Nephron (organoid): Measurements from ENCODE around the gene EVC.
A peak's percentile ranks its signal among the peaks of the same experiment; 100 is the strongest.

Experiments used
- H3K27ac Mint-ChIP-seq, 3 experiments: 2 replicates each; pipeline ENCODE4 v1.8.0; 2020; ENCODE audit warnings: mixed read lengths in 3 of 3, mild to moderate bottlenecking in 2 of 3, moderate library complexity in 1 of 3
- H3K27me3 Mint-ChIP-seq: 2 replicates; pipeline ENCODE4 v1.8.0; 2021; ENCODE audit warnings: low read depth, mild to moderate bottlenecking, moderate library complexity, mixed read lengths
- H3K36me3 Mint-ChIP-seq: 2 replicates; pipeline ENCODE4 v1.8.0; 2020; ENCODE audit warnings: low read depth, mixed read lengths
- H3K4me1 Mint-ChIP-seq: 2 replicates; pipeline ENCODE4 v1.8.0; 2020; ENCODE audit warnings: mixed read lengths
- H3K4me3 Mint-ChIP-seq, 3 experiments: 2 replicates each; pipeline ENCODE4 v1.8.0; 2020; ENCODE audit warnings: mild to moderate bottlenecking in 3 of 3, mixed read lengths in 3 of 3, moderate library complexity in 2 of 3
- H3K9me3 Mint-ChIP-seq: 2 replicates; pipeline ENCODE4 v1.8.0; 2020; ENCODE audit warnings: mixed read lengths
- TF ChIP-seq, protein P1 (sequence below), 3 experiments: fragments of 200-600 bp; sonication (generic); IDR thresholded peaks; one replicate each; pipeline ENCODE4 v1.5.0; 2021; ENCODE audit warnings: antibody characterized with exemption in 3 of 3; ENCODE audit not compliant: unreplicated experiment in 3 of 3

Gene EVC

DNA sequence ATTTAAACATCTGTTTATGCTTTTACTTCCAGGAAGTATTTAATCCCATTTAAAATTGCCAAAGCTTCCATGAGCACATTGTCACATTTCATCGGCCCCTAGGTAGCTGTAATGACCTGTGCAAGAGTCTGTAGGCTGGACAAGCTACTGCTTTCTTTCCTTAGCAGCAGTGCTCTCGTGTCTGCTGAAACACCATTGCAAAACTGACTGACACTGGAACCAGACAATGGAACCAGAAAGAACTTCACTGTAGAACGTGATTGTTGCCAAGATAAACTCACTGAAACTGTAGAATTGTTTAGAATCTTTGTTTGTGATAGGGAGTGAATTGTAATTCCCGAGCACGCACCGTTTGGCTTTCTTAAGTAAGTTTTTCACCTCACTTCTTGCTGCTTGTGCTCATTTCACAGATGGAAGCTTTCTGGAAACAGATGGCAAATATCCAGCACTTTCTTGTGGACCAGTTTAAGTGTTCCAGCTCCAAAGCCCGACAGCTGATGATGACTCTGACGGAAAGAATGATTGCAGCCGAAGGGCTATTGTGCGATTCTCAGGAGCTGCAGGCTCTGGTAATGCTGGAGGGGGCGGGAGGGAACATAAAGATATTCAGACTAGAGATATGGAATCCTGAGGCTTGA lies 36.9 kb downstream of the EVC start:
- H3K9me3 Mint-ChIP-seq: no peaks in the 10 kb centered on the region
- peak overlapping the region in 2 of 3 experiments; percentile 8 to 58 for H3K27ac Mint-ChIP-seq
- TF ChIP-seq, protein P1, sequence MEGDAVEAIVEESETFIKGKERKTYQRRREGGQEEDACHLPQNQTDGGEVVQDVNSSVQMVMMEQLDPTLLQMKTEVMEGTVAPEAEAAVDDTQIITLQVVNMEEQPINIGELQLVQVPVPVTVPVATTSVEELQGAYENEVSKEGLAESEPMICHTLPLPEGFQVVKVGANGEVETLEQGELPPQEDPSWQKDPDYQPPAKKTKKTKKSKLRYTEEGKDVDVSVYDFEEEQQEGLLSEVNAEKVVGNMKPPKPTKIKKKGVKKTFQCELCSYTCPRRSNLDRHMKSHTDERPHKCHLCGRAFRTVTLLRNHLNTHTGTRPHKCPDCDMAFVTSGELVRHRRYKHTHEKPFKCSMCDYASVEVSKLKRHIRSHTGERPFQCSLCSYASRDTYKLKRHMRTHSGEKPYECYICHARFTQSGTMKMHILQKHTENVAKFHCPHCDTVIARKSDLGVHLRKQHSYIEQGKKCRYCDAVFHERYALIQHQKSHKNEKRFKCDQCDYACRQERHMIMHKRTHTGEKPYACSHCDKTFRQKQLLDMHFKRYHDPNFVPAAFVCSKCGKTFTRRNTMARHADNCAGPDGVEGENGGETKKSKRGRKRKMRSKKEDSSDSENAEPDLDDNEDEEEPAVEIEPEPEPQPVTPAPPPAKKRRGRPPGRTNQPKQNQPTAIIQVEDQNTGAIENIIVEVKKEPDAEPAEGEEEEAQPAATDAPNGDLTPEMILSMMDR (IDR thresholded peaks at IDR 0.05; ENCODE audit: unreplicated experiment in 3 of 3): no peak
- peaks cover 63% of the 10 kb centered on the region for H3K36me3 Mint-ChIP-seq
- peaks cover 26% of the 10 kb centered on the region for H3K4me1 Mint-ChIP-seq
- no peak overlapping the region for H3K4me3 Mint-ChIP-seq
- peaks cover 3% of the 10 kb centered on the region for H3K27me3 Mint-ChIP-seq

- H3K27ac Mint-ChIP-seq: peak overlapping the region in 1 of 3 experiments; percentile 26
- H3K36me3 Mint-ChIP-seq: peaks cover 63% of the 10 kb centered on the region
Measured at GRCh38 chr4:5749568-5749967, 38.6 kb downstream of the EVC start.

GRCh38 chr4:5750052-5750945 lies 39.3 kb downstream of the EVC start:
- TF ChIP-seq, protein P1 (IDR thresholded peaks at IDR 0.05; ENCODE audit: unreplicated experiment in 3 of 3): no peak
- H3K27ac Mint-ChIP-seq: peak overlapping the region in 1 of 3 experiments; percentile 26
- H3K4me3 Mint-ChIP-seq: no peak overlapping the region
- peaks cover 58% of the 10 kb centered on the region for H3K36me3 Mint-ChIP-seq
- peaks cover 26% of the 10 kb centered on the region for H3K4me1 Mint-ChIP-seq
- no peaks in the 10 kb centered on the region for H3K9me3 Mint-ChIP-seq
- peaks cover 3% of the 10 kb centered on the region for H3K27me3 Mint-ChIP-seq

More at GRCh38 chr4:5749568-5749967, 38.6 kb downstream of the EVC start:
- H3K27me3 Mint-ChIP-seq: peaks cover 3% of the 10 kb centered on the region
- H3K4me1 Mint-ChIP-seq: peaks cover 26% of the 10 kb centered on the region
- H3K9me3 Mint-ChIP-seq: no peaks in the 10 kb centered on the region
- TF ChIP-seq, protein P1 (IDR thresholded peaks at IDR 0.05; ENCODE audit: unreplicated experiment in 3 of 3): no peak
- no peak overlapping the region for H3K4me3 Mint-ChIP-seq

DNA sequence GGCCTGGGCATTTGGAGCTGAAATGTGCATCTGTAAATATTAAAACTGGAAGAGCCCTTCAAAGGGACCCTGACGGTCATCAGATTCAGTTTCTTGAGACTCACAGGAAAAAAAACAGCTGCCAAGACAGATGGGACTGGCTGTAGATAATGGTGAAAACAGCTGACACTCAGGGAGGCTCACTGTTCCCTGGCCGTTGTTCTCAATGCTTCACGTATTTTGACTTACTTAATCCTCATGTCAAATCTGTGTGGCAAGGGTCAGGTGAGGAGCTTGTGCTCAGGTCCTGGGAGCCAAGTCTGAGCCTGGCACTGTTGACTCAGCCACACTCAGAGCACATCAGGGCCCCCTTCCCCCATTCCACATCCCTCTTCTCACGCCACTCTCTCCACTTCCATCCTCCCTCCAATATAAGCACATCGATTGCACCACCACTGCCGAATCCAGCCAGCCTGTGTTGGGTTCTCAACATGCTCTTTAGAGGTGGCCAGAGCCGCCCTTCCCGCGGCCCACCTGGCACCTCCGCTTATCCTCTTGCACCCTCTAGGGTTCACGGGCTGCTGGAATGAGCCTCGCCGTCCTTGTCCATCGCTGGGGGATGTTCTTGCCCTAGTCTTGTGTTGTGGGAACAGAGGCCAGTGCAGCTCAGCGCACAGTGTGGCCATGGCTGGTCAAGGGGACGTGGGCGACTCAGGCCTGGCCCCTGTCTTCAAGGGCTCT lies 40.1 kb downstream of the EVC start:
- Mint-ChIP-seq H3K4me3 (no peak overlapping the region), H3K27ac (peak overlapping the region in 1 of 3 experiments; percentile 20), H3K36me3 (peaks cover 55% of the 10 kb centered on the region), H3K4me1 (peaks cover 22% of the 10 kb centered on the region), H3K27me3 (no peaks in the 10 kb centered on the region), H3K9me3 (no peaks in the 10 kb centered on the region)
- TF ChIP-seq, protein P1 (IDR thresholded peaks at IDR 0.05; ENCODE audit: unreplicated experiment in 3 of 3): no peak

DNA sequence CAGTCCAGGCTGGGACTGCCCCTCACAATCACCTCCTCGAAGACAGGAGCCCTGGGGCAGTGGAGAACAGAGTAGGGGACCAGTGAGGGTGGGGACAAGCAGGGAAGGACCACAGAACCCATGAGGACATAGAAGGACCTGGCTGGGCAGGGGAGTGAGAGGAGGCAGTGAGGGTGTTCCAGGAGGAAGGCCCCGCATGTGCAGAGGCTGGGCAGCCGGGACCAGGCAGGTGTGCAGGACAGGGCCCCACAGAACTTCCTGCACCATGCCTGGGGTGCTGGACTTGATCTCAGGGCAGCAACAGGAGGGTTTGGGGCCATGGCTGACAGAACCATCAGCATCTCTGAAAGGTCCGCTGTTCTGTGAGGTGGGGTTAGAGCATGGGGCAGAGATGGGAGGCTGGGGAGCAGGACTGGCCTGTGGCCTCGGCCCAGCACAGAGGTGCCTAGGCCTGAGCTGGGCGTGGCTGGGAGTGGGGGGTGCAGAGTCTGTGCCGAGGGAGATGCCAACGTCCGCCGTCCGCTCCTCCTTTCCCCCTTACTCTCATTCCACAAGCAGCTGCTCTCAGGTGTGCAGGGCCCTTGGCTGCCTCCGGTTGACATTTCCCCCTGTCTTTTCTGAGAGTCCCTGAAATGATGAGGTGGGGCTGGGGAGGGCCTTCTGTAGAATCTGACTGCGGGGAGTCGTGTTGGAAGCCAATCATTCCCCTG lies 40.8 kb downstream of the EVC start:
- Mint-ChIP-seq H3K36me3 (peaks cover 54% of the 10 kb centered on the region), H3K27me3 (no peaks in the 10 kb centered on the region), H3K9me3 (no peaks in the 10 kb centered on the region), H3K27ac (peak overlapping the region in 1 of 3 experiments; percentile 20), H3K4me3 (no peak overlapping the region), H3K4me1 (peaks cover 22% of the 10 kb centered on the region)
- TF ChIP-seq, protein P1 (IDR thresholded peaks at IDR 0.05; ENCODE audit: unreplicated experiment in 3 of 3): no peak
